ENCODE results near the gene HS6ST3. TPM values are rescaled to one million over a fixed set of nuclear protein-coding genes. Genes with fewer than 3 reads are reported as not detected.

Gene HS6ST3
- total and polyA plus RNA-seq, 2 donors (not counting 1 experiment from before 2014, with no cell fraction given): not detected

GRCh38 chr13:96671073-96671472 is 581.2 kb downstream of the HS6ST3 start:
- H3K27me3 ChIP-seq (ENCODE audit: control insufficient read depth, insufficient read depth, low read length): no peaks in the 10 kb centered on the region
- no peak overlapping the region for H3K4me2 ChIP-seq (ENCODE audit: extremely low read depth, insufficient read depth, low read length)
- H3K36me3 ChIP-seq (ENCODE audit: control insufficient read depth, insufficient read depth, low read length): no peaks in the 10 kb centered on the region
- no peak overlapping the region for H3K27ac ChIP-seq (ENCODE audit: insufficient read depth, low read length)
- no peak for DNase-seq (ENCODE audit: low read depth in 2 of 2)
- no peak overlapping the region for H3K9ac ChIP-seq (ENCODE audit: insufficient read depth, low read length)
- no peaks in the 10 kb centered on the region for H3K79me2 ChIP-seq (ENCODE audit: control insufficient read depth, insufficient read depth, low read length)
- H2AFZ ChIP-seq (ENCODE audit: low read length): no peak overlapping the region
- H4K20me1 ChIP-seq (ENCODE audit: control insufficient read depth, extremely low read depth, insufficient read depth, low read length): no peaks in the 10 kb centered on the region
- no peaks in the 10 kb centered on the region for H3K9me3 ChIP-seq (ENCODE audit: control insufficient read depth, insufficient read depth, low read depth, low read length)
- no peak for TF ChIP-seq EZH2 (IDR thresholded peaks at IDR 0.05; ENCODE audit: low read length, missing control alignments)
- TF ChIP-seq CTCF (conservative IDR thresholded peaks at IDR 0.05 in 1 of 2, IDR thresholded peaks at IDR 0.05 in 1 of 2; ENCODE audit: low read depth in 1 of 2, low read length in 2 of 2): no peak
- no peaks in the 10 kb centered on the region for H3K4me1 ChIP-seq (ENCODE audit: control insufficient read depth, extremely low read depth, insufficient read depth, low read length)
- no peak overlapping the region for H3K4me3 ChIP-seq (replicated peaks in 1 of 4; ENCODE audit: control extremely low read depth in 1 of 4, insufficient read depth in 1 of 4, low read depth in 3 of 4, low read length in 4 of 4)

DNA sequence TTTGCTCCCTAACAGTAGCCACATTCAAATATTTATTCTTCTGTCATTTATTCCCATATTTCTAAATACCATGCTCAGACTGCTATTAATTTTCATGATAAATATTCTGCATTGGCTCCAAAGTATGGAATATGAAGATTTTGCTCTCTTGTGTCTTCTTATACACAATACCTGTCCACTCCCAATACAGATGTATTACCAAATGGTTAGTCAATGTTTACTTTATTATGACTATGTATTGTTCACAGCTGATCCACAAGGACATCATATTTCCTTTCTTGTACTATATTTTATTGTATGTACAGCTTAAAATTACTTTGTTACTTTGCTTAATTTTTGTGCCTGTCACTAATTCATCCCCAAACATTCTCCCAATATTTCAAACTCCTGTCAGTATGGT is 582.1 kb downstream of the HS6ST3 start:
- Histone ChIP-seq H3K79me2 (ENCODE audit: control insufficient read depth, insufficient read depth, low read length) (no peaks in the 10 kb centered on the region), H3K4me2 (ENCODE audit: extremely low read depth, insufficient read depth, low read length) (no peak overlapping the region), H3K4me3 (replicated peaks in 1 of 4; ENCODE audit: control extremely low read depth in 1 of 4, insufficient read depth in 1 of 4, low read depth in 3 of 4, low read length in 4 of 4) (no peak overlapping the region), H3K36me3 (ENCODE audit: control insufficient read depth, insufficient read depth, low read length) (no peaks in the 10 kb centered on the region), H4K20me1 (ENCODE audit: control insufficient read depth, extremely low read depth, insufficient read depth, low read length) (no peaks in the 10 kb centered on the region), H3K27ac (ENCODE audit: insufficient read depth, low read length) (no peak overlapping the region), H3K9me3 (ENCODE audit: control insufficient read depth, insufficient read depth, low read depth, low read length) (no peaks in the 10 kb centered on the region), H3K9ac (ENCODE audit: insufficient read depth, low read length) (no peak overlapping the region), H3K4me1 (ENCODE audit: control insufficient read depth, extremely low read depth, insufficient read depth, low read length) (no peaks in the 10 kb centered on the region), H3K27me3 (ENCODE audit: control insufficient read depth, insufficient read depth, low read length) (no peaks in the 10 kb centered on the region), H2AFZ (ENCODE audit: low read length) (no peak overlapping the region)
- DNase-seq (ENCODE audit: low read depth in 2 of 2): no peak
- TF ChIP-seq EZH2 (IDR thresholded peaks at IDR 0.05; ENCODE audit: low read length, missing control alignments): no peak
- no peak for TF ChIP-seq CTCF (conservative IDR thresholded peaks at IDR 0.05 in 1 of 2, IDR thresholded peaks at IDR 0.05 in 1 of 2; ENCODE audit: low read depth in 1 of 2, low read length in 2 of 2)

DNA sequence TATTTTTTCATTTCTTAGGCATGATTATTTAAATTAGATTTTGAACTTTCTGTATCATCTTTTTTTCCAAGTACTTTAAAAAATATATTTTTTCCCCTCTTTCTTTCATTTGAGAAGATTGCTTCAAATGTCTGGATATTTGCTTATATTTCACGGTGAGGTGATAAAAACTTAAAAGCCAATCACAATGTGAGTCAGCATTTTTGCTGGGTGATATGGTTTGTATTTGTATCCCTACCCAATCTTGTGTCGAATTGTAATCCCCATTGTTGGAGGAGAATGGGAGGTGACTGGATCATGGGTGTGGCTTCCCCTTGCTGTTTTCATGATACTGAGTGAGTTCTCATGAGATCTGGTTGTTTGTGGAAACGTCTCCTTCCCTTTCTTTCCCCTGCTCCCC is 583.9 kb downstream of the HS6ST3 start:
- H3K4me1 ChIP-seq (ENCODE audit: control insufficient read depth, extremely low read depth, insufficient read depth, low read length): no peaks in the 10 kb centered on the region
- TF ChIP-seq CTCF (conservative IDR thresholded peaks at IDR 0.05 in 1 of 2, IDR thresholded peaks at IDR 0.05 in 1 of 2; ENCODE audit: low read depth in 1 of 2, low read length in 2 of 2) (no peak), EZH2 (IDR thresholded peaks at IDR 0.05; ENCODE audit: low read length, missing control alignments) (no peak)
- H3K27me3 ChIP-seq (ENCODE audit: control insufficient read depth, insufficient read depth, low read length): no peaks in the 10 kb centered on the region
- no peak overlapping the region for H3K9ac ChIP-seq (ENCODE audit: insufficient read depth, low read length)
- DNase-seq (ENCODE audit: low read depth in 2 of 2): no peak
- H2AFZ ChIP-seq (ENCODE audit: low read length): no peak overlapping the region
- no peak overlapping the region for H3K4me3 ChIP-seq (replicated peaks in 1 of 4; ENCODE audit: control extremely low read depth in 1 of 4, insufficient read depth in 1 of 4, low read depth in 3 of 4, low read length in 4 of 4)
- H3K27ac ChIP-seq (ENCODE audit: insufficient read depth, low read length): no peak overlapping the region
- no peaks in the 10 kb centered on the region for H3K36me3 ChIP-seq (ENCODE audit: control insufficient read depth, insufficient read depth, low read length)
- no peak overlapping the region for H3K4me2 ChIP-seq (ENCODE audit: extremely low read depth, insufficient read depth, low read length)
- no peaks in the 10 kb centered on the region for H3K79me2 ChIP-seq (ENCODE audit: control insufficient read depth, insufficient read depth, low read length)
- H3K9me3 ChIP-seq (ENCODE audit: control insufficient read depth, insufficient read depth, low read depth, low read length): no peaks in the 10 kb centered on the region
- H4K20me1 ChIP-seq (ENCODE audit: control insufficient read depth, extremely low read depth, insufficient read depth, low read length): no peaks in the 10 kb centered on the region
